RKO (cell line): ENCODE data around the gene STARD7.
A peak's percentile ranks its signal among the peaks of the same experiment; 100 is the strongest.
"Not testable (repeated sequence)": the region's sequence is repeated elsewhere in the genome, so short reads cannot be mapped to it uniquely, and the experiment has no call there.

ENCODE experiments used
- DNase-seq: peaks from one replicate; pipeline ENCODE4 v3.0.0-alpha.2; 2016; ENCODE audit warnings: low spot score

Gene STARD7, protein sequence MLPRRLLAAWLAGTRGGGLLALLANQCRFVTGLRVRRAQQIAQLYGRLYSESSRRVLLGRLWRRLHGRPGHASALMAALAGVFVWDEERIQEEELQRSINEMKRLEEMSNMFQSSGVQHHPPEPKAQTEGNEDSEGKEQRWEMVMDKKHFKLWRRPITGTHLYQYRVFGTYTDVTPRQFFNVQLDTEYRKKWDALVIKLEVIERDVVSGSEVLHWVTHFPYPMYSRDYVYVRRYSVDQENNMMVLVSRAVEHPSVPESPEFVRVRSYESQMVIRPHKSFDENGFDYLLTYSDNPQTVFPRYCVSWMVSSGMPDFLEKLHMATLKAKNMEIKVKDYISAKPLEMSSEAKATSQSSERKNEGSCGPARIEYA

DNA sequence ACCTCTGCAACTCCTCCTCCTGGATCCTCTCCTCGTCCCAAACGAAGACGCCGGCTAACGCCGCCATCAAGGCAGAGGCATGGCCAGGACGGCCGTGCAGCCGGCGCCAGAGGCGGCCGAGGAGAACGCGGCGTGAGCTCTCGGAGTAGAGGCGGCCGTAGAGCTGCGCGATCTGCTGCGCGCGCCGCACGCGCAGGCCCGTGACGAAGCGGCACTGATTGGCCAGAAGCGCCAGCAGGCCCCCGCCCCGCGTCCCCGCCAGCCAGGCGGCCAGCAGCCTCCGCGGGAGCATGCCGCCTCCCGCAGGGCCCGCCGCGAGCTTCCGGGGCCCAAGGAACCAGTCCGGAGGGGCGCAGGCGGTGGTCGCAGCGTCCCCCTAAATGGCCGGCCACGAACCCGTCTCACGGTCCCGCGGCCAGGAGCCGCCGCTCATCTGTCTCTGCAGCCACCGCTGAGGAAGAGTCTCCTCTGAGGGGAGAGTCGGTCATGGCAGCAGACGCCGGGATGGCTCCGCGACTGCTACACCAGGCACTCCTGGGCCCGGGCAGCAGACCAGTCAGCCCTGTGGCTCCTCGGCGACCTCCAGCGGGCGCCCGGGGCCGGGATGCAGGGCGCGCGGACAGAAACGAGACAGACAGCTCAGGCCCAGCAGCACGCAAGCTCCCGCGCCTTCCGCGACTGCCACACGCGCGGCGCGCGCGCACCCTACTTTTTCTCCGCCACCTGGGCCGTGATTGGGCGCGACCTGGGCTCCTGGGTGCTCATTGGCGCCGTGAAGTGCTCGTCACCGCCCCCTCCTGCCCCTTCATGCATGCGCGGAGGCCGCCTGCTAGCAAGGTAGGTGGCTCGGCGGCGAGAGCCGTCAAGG lies at the start of gene STARD7:
Gene STARD7 (minus strand): TSS at position 685 of the 868 bp plus-strand sequence. CDS start 393 bp downstream, at position 292.
- DNase-seq = peak; percentile 97

DNA sequence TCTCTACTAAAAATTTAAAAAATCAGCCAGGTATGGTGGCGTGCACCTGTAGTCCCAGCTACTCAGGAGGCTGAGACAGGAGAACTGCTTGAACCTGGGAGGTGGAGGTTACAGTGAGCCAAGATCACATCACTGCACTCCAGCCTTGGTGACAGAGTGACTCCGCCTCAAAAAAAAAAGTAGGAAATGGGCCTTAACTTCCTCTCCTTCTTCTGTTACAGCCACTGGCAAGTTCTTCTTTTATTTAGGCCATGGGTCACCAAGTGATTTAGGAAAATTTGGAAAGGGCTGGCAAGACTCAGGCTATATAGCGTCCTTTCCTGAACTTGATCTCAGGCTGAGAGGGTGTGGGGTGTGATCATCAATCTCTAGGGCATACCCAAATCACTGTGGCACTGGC lies 49.1 kb upstream of the STARD7 start:
- DNase-seq = not testable (repeated sequence)

DNA sequence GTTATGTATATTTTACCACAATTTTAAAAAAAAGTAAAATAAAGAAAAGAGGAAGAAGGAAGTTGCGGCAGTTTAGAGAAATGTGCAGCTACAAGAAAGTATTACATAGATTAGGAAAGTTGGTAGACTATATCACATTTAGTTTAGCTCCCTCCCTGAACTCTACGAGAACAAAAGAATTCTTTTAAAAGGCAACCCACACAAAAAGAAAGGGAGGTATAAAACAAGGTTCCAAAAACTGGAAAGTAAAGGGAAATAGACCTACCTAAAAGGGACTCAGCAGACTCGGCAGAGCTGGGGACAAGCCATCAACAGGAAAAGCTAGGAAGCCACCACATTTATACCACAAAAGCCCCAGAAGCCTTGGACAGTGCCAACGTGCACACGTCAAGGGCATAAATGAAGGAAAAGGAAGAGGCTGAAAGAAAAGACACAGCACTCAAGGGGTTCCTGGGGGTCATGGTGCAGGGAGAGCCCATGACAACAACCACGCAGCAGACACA lies 48.0 kb upstream of the STARD7 start:
- no peak for DNase-seq

DNA sequence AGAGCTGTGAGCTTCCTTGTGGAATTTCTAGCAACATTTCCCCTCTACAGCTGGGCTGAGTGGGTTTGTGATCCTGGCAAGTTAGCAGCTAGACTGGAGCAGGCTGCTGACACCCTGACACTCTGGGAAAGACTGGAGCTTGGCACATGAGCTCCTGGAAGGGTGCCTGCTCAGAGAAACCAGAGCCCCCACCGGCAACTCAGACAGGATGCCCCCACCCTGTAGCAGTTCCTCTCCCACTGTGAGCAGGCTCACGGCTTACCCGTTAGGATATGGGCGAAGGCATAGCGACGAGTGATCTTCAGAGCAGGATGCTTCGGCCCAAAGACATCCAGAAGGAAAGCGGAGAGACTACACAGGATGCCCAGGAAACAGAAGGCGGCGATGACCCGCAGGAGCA lies 45.9 kb upstream of the STARD7 start:
- no peak for DNase-seq

DNA sequence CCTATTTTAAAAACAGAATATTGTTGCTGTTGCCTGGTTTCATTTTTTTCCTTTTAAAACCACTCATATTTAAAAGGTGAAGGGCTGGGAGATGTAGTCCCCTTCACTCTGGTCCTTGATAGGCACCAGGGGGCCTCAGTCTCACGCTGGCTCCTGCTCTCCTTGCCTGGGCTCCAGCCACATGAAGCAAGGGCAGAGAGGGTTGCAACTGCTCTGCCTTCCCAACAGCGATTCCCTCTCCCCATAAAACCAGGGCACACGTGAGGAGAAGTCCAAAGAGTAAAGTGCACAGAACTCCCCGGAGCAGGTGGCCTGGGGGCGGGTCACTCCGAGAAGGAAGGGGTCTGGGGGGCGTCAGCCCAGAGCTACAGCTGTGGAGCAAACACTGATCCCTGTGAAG lies 44.4 kb upstream of the STARD7 start:
- no peak for DNase-seq

DNA sequence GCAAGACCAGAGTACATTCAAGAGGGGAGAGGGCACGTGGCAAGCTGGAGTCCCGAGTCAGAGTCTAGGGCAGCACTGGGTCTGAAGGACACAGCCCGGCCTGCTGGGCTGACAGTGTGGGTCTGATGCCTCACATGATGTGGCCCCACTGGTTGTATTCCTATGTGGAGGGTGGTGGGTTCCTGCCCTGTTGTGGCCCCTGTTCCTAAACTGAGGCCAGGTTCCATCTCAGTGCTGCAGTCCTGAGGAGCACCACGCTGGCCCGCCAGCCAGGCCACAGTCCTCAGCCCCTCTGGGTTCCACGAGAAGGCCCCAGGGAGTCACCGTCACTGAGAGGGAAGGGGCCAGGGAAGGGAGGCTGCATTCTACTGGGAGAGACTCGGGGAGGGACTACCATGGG lies 43.9 kb upstream of the STARD7 start:
- DNase-seq = no peak

DNA sequence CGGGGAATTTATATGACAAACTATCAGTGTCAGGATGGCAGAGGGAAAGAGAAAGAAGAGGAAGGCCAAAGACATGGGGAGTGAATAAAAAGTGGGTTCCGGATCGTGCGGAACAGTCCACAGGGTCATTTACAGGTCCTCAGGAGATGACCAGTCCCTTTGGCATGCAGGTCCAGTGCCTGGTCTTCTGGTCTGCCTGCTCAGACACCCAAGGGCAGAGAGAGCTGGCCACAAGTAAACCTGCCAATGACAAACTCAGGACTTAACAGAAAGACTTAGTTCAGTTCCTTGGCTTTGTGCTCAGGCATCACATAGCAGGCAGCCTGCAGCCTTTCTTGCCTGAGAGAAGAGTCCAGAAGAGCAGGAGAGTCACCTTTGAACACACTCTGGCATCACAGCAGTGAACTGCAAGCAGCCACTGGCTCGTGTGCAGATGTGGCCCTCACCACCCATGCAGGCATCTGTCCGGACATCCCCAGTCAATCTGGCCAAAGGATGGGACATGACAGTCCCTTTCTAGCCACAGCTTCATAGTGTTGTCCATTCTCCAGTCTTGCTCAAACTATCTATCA lies 43.2 kb upstream of the STARD7 start:
- peak; percentile 64 for DNase-seq

DNA sequence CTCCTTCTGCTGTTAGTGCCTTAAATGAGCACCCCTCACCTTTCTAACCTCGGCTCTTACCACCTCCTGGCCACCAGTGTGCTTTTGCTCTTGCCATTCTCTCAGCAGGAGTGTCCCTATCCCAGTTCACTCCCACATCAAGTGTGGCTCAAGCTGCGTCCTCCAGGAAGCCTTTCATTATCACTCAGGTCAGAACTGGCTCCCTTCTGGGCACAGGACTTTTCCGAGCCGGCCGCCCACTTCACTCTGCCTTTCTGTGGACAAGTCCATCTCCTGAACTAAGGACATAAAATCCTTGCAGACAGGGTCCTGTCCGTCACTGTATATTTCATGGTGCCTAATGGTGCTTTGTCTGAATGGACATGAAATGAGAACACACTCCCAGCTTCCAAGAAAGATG lies 41.6 kb upstream of the STARD7 start:
- no peak for DNase-seq

DNA sequence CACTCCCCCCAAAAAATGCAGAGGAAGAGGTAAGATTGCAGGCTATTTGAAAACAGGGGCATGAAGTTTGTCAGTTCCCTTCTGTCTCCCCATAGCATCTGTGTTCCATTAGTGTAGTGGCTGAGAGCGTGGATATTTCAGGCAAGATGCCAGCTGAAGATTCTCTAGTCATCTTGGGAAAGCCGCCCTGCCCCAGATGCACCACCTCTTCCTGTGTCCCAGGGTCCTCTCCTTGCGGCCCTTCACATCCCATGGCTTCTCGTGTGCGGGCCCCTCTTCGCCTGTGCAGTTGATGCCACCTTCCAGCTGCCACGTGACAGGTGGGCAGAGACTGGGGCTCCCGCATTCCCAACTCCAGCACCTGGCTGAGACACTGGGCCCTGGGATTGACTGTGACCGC lies 41.0 kb upstream of the STARD7 start:
- DNase-seq = no peak

DNA sequence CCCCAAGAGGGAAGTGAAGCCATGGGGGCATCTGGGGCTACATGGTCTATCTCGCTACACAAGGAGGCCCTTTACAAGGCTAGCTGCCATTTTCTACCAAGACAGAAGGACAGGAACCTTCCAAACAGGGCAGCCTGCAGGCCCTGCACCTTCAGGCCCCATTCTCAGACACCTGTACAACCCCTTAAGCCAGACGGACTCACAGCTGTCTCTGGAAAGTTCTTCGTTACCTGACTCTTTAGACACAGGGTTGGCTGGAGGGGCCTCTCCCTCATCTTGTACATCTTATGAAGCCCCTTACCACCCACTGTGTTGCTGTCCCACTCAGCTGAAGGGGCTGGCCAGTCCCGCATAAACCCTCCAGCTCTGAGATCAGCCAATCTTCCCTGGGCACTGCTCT lies 40.0 kb upstream of the STARD7 start:
- DNase-seq = no peak

DNA sequence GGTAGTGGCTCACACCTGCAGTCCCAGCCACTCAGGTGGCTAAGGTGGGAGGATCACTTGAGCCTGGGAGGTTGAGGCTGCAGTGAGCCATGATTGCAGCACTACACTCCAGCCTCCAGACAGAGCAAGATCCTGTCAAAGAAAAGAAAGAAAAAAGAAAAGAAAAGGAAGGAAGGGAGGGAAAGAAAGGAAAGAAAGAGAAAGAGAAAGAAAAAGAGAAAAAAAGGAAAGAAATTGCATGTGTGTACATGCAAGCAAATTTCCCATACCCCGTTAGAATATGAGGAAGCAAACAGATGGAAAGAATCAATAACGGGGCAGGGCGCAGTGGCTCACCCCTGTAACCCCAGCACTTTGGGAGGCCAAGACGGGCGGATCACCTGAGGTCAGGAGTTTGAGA lies 39.3 kb upstream of the STARD7 start:
- DNase-seq = no peak

DNA sequence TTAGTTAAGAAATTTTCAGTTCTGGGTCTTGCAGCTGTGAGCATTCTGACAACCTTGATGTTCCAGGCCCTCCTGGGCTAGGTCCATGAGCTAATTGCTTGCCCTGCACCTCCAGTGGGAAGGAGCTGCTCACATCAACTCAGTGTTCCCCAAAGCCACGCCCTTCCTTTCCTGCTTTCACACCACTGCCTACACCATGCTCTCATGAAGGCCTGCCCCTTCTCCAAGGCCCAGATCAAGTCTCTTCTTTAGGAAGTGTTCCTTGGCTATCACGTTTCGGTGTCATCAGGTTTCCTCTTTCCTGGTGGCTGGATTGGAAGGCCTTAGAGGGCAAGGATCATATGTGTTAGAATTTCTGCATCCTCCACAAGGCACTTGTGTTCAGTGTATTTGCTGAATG lies 38.4 kb upstream of the STARD7 start:
- no peak for DNase-seq

DNA sequence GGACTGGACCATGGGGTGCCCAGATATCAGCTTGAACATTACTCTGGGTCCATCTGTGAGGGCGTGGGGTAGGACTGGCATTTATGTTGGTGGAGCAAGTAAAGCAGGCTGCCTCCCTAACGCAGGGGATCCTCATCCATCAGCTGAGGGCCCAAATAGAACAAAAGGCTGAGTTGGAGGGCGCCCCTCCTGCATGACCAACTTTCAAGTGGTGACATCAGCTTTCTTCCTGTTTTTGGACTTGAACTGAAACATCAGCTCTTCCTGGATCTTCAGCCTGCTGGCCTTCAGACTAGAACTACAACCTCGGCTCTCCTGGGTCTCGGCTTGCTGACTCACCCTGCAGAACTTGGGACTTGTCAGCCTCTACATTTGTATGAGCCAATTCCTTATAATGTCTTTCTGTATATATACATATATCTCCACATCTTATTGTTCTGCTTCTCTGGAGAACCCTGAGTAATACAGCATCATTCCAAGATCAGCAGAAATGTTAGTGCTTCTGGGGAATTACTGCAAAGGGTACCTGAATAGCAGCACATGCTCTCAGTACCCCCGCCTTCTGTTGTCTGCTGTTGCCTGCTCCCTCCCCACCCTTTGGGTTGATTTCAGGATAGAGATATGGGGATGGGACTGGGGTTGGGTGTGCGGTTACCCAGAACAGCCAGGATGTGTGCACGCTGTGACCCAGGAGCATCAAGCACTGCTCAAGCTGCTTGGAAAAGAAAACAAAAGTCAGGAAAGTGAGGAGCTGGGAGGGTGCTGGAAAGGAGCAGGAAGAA lies 37.2 kb upstream of the STARD7 start:
- peak; percentile 34 for DNase-seq

DNA sequence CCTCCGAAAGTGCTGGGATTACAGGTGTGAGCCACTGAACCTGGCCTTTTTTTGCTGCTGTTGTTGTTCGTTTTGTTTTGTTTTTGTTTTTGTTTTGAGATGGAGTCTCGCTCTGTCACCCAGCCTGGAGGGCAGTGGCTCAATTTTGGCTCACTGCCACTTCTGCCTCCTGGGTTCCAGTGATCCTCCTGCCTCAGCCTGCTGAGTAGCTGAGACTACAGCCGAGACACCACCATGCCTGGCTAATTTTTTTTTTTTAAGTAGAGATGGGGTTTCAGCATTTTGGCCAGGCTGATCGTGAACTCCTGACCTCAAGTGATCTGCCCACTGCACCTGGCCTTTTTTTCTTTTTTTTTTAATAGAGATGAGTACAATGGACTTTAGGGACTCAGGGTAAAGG lies 35.2 kb upstream of the STARD7 start:
- no peak for DNase-seq

DNA sequence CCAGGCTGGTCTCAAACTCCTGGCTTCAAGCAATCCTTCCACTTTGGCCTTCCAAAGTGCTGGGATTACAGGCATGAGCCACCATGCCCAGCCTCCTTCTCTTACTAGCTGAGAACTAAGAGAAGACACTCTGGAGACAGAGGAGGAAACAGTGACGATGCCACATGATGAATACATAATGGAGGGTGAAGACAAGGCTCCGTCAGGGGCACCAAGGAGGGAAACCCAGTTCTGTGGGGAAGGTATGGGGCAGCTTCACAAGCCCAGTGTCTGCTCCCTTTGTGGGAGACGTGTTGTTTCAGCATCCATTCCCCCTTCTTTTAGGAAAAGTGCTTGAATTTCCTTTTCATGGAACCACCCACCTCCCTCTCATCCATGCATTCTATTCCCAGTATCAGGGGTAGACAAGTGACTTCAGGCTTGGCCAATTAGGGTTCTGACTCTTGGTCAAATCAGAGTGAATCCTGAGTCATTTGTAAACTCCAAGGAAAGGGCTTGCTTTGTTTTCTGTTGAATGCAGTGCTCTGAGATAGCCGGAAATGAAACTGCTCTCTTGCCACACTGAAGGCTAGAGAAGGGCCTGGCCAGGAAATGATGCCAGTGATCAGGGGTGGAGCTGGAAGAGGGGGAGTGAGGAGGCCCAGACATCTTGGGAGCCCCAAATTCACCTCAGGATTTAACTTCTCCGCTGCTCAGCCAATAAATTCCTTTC lies 33.4 kb upstream of the STARD7 start:
- DNase-seq = no peak

DNA sequence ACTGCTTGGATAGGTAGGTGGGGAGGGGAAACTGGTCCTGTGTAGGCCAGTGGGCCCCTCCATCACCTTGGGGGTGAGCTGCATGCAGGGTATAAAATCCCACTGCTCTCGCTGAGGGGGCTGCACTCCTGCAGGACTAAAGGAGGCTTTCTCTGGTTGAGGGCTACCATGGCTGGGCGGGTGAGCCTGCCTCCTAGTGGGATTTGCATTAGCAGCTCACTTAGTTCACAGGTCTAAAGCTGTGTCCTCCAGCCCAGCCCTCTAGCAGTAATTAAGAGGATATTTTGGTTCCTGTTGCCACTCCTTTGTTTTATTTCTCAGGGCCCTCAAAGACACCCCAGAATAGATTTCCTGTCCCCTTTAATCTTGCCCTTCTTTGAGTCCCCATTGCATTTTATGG lies 32.6 kb upstream of the STARD7 start:
- no peak for DNase-seq

DNA sequence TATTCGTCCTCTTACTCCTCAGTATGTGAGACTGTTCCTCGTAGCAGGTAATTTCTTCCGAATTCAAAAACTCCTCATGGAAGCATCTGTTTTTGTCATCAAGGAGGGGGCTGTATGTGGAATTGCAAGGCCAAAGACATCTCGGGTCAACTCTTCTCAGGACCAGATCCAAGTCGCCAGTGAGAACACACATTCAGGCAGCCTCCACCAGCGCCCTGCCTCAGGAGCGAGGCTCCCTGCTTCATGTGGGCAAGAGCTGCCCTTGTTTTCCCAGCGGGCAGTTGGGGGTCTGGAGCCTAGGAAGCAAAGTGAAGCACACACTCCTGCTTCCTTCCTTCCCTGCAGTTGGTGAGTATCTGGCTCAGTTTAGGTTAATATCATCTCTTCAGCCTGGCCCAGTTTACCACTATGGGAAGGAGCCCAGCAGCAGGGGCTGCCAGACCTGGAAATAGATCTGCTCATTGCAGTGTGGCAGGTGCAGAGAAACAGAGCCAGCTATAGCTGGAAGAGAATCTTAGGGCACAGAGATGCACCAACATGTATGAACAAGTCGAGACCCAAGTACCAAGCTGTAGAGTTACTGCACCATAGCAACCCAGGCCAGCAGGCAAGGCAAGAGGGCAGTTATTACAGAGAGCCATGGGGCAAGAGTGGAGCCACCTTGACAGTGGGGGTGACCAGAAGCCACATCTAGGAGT lies 31.9 kb upstream of the STARD7 start:
- no peak for DNase-seq

DNA sequence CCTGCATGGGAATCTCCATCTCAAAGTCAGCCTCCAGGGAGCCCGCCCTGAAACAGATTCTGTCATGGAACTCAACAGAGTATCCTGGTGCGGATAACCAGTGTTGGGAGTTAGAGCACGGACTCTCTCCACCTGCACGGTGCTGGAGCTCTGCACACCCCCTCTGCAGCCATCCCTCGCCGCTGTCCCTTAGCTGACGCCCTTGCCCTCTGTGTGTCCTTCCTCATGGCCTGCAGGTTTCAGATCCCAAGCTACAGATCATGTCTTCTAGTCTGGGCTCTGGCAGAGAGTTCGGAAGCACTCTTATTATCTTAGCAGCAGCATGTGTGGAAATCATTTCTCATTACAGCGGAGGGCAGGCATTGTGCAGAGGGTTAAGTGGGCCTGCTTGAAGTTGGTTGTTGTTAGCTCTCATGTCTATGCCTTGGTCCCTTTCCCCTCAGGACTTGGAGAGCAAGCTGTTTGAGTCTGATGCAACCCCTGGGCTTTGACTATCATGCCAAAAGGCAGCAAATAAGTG lies 31.2 kb upstream of the STARD7 start:
- no peak for DNase-seq

DNA sequence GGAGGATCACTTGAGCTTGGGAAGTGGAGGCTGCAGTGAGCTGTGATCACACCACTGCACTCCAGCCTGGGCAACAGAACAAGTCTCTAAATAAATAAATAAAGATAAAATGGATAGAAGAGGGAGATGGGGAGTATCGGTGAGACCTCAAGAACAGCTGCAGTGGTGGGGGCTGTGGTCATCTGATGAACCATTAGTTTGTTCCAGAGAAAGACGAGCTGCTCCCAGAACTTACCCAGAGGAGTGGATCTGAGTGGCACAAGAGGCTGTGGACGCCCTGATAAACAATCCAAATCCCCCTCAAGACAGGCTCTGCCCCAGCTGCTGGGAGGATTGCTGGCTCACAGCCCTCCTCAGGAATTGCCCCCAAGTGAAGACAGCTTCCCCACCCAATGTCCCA lies 30.5 kb upstream of the STARD7 start:
- DNase-seq = no peak

DNA sequence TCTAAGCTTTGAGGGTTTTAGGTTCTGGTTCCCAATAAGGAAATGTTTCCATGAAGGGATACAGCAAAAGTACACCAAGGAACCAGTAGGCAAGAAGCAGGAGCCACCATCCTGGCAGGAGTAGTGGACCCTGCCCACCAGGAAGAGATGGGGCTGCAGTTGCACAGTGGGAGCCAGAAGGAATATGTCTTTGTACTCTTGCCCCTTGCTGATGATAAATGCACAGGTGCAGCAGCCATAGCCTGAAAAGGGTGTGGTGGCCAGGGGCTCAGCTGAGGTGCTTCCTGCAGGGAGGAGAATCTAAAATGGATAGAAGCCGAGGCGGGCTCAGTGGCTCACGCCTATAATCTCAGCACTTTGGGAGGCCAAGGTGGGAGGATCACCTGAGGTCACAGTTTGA lies 29.6 kb upstream of the STARD7 start:
- DNase-seq = no peak

DNA sequence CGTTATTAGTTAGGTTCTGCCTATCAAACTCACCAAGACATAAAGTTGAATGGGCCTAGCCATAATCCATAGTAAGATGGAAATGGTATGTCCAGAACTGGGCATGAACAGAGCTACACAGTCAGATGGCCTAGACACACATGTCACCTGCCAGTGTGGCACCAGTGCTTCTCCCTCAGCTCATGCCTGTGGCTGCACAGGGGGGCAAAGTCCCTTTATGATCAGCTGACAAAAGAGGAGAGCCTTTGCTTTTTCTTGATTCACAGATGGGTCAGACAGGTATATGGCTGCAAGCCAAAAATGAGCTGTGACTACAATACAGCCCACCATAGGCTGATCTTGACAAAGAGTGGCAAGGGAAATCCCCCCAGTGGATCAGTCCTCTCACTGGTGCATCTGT lies 28.3 kb upstream of the STARD7 start:
- DNase-seq = no peak
